ENCODE data around the gene HECTD1. TPM values are rescaled to one million over a fixed set of nuclear protein-coding genes. Genes with fewer than 3 reads are reported as not detected.

HECTD1 gene
- total RNA-seq, 1 experiment from 2014 or later = 101 TPM

DNA sequence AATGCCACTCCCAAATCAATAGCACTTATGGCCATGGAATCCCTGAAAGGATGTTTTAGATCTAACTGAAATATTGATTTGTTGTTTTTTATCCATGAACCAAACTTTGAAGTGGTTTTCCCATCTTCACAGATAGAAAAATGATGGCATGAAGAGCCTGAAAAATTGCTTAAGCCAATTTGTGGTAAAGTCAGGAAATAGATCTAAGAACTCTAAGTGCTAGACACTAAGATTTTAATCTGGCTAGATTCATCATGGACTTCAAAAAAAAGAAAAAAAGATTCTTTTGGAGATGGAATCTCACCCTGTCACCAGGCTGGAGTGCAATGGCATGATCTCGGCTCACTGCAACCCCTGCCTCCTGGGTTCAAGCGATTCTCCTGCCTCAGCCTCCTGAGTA lies 136.4 kb downstream of the HECTD1 start:
- Histone ChIP-seq H3K27me3 (ENCODE audit: control insufficient read depth, insufficient read depth, low read length) (no peaks in the 10 kb centered on the region), H3K4me1 (ENCODE audit: control insufficient read depth, insufficient read depth, low read length) (no peaks in the 10 kb centered on the region), H3K27ac (ENCODE audit: low read length) (no peak overlapping the region), H3K9me3 (ENCODE audit: control insufficient read depth, insufficient read depth, low read depth, low read length) (no peaks in the 10 kb centered on the region), H3K4me3 (ENCODE audit: low read depth in 2 of 2, low read length in 2 of 2) (no peak overlapping the region), H3K36me3 (ENCODE audit: control insufficient read depth, insufficient read depth, low read length) (no peaks in the 10 kb centered on the region)
- TF ChIP-seq, protein P1, sequence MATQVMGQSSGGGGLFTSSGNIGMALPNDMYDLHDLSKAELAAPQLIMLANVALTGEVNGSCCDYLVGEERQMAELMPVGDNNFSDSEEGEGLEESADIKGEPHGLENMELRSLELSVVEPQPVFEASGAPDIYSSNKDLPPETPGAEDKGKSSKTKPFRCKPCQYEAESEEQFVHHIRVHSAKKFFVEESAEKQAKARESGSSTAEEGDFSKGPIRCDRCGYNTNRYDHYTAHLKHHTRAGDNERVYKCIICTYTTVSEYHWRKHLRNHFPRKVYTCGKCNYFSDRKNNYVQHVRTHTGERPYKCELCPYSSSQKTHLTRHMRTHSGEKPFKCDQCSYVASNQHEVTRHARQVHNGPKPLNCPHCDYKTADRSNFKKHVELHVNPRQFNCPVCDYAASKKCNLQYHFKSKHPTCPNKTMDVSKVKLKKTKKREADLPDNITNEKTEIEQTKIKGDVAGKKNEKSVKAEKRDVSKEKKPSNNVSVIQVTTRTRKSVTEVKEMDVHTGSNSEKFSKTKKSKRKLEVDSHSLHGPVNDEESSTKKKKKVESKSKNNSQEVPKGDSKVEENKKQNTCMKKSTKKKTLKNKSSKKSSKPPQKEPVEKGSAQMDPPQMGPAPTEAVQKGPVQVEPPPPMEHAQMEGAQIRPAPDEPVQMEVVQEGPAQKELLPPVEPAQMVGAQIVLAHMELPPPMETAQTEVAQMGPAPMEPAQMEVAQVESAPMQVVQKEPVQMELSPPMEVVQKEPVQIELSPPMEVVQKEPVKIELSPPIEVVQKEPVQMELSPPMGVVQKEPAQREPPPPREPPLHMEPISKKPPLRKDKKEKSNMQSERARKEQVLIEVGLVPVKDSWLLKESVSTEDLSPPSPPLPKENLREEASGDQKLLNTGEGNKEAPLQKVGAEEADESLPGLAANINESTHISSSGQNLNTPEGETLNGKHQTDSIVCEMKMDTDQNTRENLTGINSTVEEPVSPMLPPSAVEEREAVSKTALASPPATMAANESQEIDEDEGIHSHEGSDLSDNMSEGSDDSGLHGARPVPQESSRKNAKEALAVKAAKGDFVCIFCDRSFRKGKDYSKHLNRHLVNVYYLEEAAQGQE (IDR thresholded peaks at IDR 0.05; ENCODE audit: insufficient read depth in 1 of 2, low read depth in 2 of 2, low read length in 1 of 2) = no peak
- TF ChIP-seq, protein P2, sequence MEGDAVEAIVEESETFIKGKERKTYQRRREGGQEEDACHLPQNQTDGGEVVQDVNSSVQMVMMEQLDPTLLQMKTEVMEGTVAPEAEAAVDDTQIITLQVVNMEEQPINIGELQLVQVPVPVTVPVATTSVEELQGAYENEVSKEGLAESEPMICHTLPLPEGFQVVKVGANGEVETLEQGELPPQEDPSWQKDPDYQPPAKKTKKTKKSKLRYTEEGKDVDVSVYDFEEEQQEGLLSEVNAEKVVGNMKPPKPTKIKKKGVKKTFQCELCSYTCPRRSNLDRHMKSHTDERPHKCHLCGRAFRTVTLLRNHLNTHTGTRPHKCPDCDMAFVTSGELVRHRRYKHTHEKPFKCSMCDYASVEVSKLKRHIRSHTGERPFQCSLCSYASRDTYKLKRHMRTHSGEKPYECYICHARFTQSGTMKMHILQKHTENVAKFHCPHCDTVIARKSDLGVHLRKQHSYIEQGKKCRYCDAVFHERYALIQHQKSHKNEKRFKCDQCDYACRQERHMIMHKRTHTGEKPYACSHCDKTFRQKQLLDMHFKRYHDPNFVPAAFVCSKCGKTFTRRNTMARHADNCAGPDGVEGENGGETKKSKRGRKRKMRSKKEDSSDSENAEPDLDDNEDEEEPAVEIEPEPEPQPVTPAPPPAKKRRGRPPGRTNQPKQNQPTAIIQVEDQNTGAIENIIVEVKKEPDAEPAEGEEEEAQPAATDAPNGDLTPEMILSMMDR (IDR thresholded peaks at IDR 0.05) = no peak
- no peak for TF ChIP-seq TCF7L2 (IDR thresholded peaks at IDR 0.05; ENCODE audit: low read depth, low read length)
- TF ChIP-seq SIN3A (IDR thresholded peaks at IDR 0.05; ENCODE audit: borderline replicate concordance, insufficient read depth, low read depth, low read length) = no peak
- no peak for TF ChIP-seq POLR2AphosphoS5 (IDR thresholded peaks at IDR 0.05; ENCODE audit: low read depth, low read length)
- no peak for DNase-seq (ENCODE audit: low read depth, low spot score)
- POLR2A ChIA-PET = no interaction called here
- intact Hi-C loops (cut with micrococcal nuclease; ENCODE audit: unreplicated experiment) = no loop called here
- in situ Hi-C loops (cut with HindIII; ENCODE audit: low pct_unique_long_range_greater_than_20kb, low sequenced_read_pairs) = no loop called here
- ATAC-seq = no peak
- CTCF ChIA-PET = no interaction called here
- BruUV-seq (replicated peaks) = no TSS peak

DNA sequence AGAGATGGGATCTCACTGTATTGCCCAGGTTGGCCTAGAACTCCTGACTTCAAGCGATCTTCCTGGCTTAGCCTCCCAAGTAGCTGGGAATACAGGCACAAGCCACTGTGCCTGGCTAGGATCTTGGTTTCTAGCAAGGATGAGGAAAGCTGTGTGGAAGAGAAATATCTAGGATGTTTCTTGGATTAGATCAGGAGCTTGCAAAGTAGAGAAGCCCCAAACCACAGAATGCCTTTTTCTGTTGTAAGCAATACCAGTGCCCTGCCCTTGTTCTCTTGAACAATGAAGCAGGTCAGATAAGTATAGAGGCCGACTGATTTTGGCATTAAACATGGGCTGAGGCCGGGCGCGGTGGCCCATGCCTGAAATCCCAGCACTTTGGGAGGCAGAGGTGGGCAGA lies 137.2 kb downstream of the HECTD1 start:
- CTCF ChIA-PET = no interaction called here
- DNase-seq (ENCODE audit: low read depth, low spot score) = no peak
- no peak for ATAC-seq
- POLR2A ChIA-PET = no interaction called here
- H3K27ac ChIP-seq (ENCODE audit: low read length) = no peak overlapping the region
- H3K4me1 ChIP-seq (ENCODE audit: control insufficient read depth, insufficient read depth, low read length) = no peaks in the 10 kb centered on the region
- in situ Hi-C loops (cut with HindIII; ENCODE audit: low pct_unique_long_range_greater_than_20kb, low sequenced_read_pairs) (no loop called here), intact Hi-C loops (cut with micrococcal nuclease; ENCODE audit: unreplicated experiment) (no loop called here)
- H3K9me3 ChIP-seq (ENCODE audit: control insufficient read depth, insufficient read depth, low read depth, low read length) = no peaks in the 10 kb centered on the region
- H3K4me3 ChIP-seq (ENCODE audit: low read depth in 2 of 2, low read length in 2 of 2) = no peak overlapping the region
- no TSS peak for BruUV-seq (replicated peaks)
- TF ChIP-seq, protein P2 (IDR thresholded peaks at IDR 0.05) = no peak
- H3K36me3 ChIP-seq (ENCODE audit: control insufficient read depth, insufficient read depth, low read length) = no peaks in the 10 kb centered on the region
- no peaks in the 10 kb centered on the region for H3K27me3 ChIP-seq (ENCODE audit: control insufficient read depth, insufficient read depth, low read length)

DNA sequence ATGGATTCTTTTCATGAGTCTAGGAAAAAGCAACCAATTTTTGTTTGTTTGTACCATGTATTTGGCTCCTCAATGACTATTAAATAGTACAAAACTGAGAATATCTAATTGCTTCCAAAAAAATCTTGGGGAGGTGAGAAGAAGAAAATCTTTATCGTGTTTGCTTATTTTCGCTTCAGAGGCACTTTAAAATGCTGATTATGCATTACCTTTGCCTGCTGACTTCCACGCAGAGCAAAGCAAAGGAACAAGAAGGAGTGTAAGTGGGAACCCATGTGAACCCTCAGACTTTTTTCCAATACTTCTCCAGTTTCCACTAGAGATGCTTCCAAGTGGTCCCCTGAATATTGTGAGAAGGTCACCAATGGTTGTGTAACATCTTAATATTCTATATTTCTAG lies 138.2 kb downstream of the HECTD1 start:
- ChIA-PET POLR2A (no interaction called here), CTCF (no interaction called here)
- no TSS peak for BruUV-seq (replicated peaks)
- Histone ChIP-seq H3K9me3 (ENCODE audit: control insufficient read depth, insufficient read depth, low read depth, low read length) (no peaks in the 10 kb centered on the region), H3K4me3 (ENCODE audit: low read depth in 2 of 2, low read length in 2 of 2) (no peak overlapping the region), H3K4me1 (ENCODE audit: control insufficient read depth, insufficient read depth, low read length) (no peaks in the 10 kb centered on the region), H3K27me3 (ENCODE audit: control insufficient read depth, insufficient read depth, low read length) (no peaks in the 10 kb centered on the region), H3K36me3 (ENCODE audit: control insufficient read depth, insufficient read depth, low read length) (no peaks in the 10 kb centered on the region), H3K27ac (ENCODE audit: low read length) (no peak overlapping the region)
- DNase-seq (ENCODE audit: low read depth, low spot score) (no peak), ATAC-seq (no peak)
- in situ Hi-C loops (cut with HindIII; ENCODE audit: low pct_unique_long_range_greater_than_20kb, low sequenced_read_pairs) = no loop called here
- intact Hi-C loops (cut with micrococcal nuclease; ENCODE audit: unreplicated experiment) = no loop called here
- TF ChIP-seq, protein P1 (IDR thresholded peaks at IDR 0.05; ENCODE audit: insufficient read depth in 1 of 2, low read depth in 2 of 2, low read length in 1 of 2) = no peak
- TF ChIP-seq POLR2AphosphoS5 (IDR thresholded peaks at IDR 0.05; ENCODE audit: low read depth, low read length) (no peak), TCF7L2 (IDR thresholded peaks at IDR 0.05; ENCODE audit: low read depth, low read length) (no peak), SIN3A (IDR thresholded peaks at IDR 0.05; ENCODE audit: borderline replicate concordance, insufficient read depth, low read depth, low read length) (no peak)
- TF ChIP-seq, protein P2 (IDR thresholded peaks at IDR 0.05) = no peak

All from Panc1 (cell line).